CD4-positive, alpha-beta T cell treated with Interleukin-4 for 4 hours (primary cell): ENCODE measurements around the gene ZSCAN30.
"Not testable (repeated sequence)": the region's sequence is repeated elsewhere in the genome, so short reads cannot be mapped to it uniquely, and the experiment has no call there.

ENCODE experiments used
- DNase-seq: peaks from one replicate; pipeline ENCODE4 v3.0.0-alpha.2; 2020

Gene ZSCAN30

GRCh38 chr18:35227254-35227653 lies 62.8 kb downstream of the ZSCAN30 start:
- no peak for DNase-seq

- DNase-seq, result no peak
Measured at GRCh38 chr18:35223797-35224196, 66.2 kb downstream of the ZSCAN30 start.

GRCh38 chr18:35220424-35220823 lies 69.6 kb downstream of the ZSCAN30 start:
- no peak for DNase-seq

- DNase-seq, result not testable (repeated sequence)
Measured at GRCh38 chr18:35219331-35219730, 70.7 kb downstream of the ZSCAN30 start.

GRCh38 chr18:35216611-35217010 lies 73.4 kb downstream of the ZSCAN30 start:
- DNase-seq, result not testable (repeated sequence)

- DNase-seq, result no peak
Measured at GRCh38 chr18:35215026-35215425, 75.0 kb downstream of the ZSCAN30 start.

GRCh38 chr18:35205746-35206458 lies 84.1 kb downstream of the ZSCAN30 start:
- not testable (repeated sequence) for DNase-seq

GRCh38 chr18:35205199-35205712 lies 84.8 kb downstream of the ZSCAN30 start:
- DNase-seq, result no peak

GRCh38 chr18:35203067-35203466 lies 87.0 kb downstream of the ZSCAN30 start:
- DNase-seq, result no peak

- no peak for DNase-seq
Measured at GRCh38 chr18:35201256-35201931, 88.6 kb downstream of the ZSCAN30 start.
